Right lobe of liver (tissue), 4 donors: ENCODE measurements around the gene GMIP.

Experiments
- POLR2A ChIP-seq: fragments of 450-650 bp; IDR thresholded peaks from one replicate; pipeline ENCODE4 v1.6.1; 2017; ENCODE audit warnings: antibody characterized with exemption, mild to moderate bottlenecking
- TF ChIP-seq, protein P1 (sequence below), 4 donors: fragments of 200-600 bp in 3 of 4; fragments of 450-650 bp in 1 of 4; IDR thresholded peaks; one replicate each; pipeline versions ENCODE4 v1.5.1 to v1.8.0; 2016 to 2022; ENCODE audit warnings: antibody characterized with exemption in 4 of 4, mild to moderate bottlenecking in 2 of 4
- donor health status: DM: no; HTN: no; CAD: no.
- donor health status: DM: no; HTN: no; CAD: no.
- donor health status: DM: no; HTN: yes; CAD: no.

DNA sequence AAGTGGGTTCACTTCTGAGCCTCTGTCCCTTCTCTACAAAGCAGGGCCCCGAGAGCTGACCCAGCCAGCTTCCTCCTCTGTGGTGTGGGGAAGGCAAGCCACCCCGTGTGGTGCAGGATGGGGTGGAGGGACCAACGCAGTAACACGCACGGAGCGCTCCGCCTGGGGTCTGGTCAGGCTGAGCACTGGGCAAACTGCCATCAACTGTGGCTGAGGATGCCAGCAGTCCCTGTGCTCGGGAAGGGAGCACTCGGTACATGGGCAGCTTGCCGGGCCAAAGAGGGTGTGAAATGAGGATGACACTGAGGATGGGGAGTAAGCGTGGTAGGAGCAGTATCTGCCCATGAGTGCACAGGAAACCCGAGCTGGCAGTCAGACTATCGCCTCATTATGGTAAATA lies 7.6 kb upstream of the GMIP start:
- TF ChIP-seq POLR2A: no peak
- TF ChIP-seq, protein P1, sequence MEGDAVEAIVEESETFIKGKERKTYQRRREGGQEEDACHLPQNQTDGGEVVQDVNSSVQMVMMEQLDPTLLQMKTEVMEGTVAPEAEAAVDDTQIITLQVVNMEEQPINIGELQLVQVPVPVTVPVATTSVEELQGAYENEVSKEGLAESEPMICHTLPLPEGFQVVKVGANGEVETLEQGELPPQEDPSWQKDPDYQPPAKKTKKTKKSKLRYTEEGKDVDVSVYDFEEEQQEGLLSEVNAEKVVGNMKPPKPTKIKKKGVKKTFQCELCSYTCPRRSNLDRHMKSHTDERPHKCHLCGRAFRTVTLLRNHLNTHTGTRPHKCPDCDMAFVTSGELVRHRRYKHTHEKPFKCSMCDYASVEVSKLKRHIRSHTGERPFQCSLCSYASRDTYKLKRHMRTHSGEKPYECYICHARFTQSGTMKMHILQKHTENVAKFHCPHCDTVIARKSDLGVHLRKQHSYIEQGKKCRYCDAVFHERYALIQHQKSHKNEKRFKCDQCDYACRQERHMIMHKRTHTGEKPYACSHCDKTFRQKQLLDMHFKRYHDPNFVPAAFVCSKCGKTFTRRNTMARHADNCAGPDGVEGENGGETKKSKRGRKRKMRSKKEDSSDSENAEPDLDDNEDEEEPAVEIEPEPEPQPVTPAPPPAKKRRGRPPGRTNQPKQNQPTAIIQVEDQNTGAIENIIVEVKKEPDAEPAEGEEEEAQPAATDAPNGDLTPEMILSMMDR (IDR thresholded peaks at IDR 0.05): no peak
